ENCODE results near the gene DTD2.

DNA sequence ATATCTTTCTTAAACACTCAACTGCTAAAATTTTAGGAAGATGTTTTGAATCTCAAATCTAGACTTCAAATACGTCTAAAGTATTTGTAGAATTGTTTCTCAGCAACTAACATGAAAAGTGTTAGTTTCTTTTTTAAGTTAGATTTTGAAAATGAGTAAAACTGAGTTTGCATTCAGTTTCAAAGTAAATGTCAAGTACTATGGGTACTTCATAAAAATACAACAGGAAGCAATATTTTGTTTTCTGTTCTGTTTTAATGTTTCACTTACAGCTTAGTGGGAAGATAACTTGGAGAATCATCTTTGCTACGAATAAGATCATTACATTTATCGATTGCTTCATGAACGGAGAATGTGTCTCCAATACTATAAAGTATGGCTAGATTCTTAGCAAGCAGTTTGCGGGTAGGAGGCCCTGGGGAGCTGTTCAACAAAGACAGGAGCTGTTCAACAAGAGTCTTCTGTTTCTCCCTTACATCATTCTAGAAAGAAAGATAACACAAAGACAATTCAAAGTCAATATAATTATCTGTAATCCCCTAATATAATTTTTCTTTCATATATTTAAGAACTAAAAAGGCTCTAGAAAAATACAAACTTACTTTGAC, 57.2 kb downstream of the DTD2 start:
- no peak for TF ChIP-seq CTCF (IDR thresholded peaks at IDR 0.05)
- no peak for TF ChIP-seq EP300 (IDR thresholded peaks at IDR 0.05; ENCODE audit: low read depth)
- TF ChIP-seq POLR2AphosphoS5 (IDR thresholded peaks at IDR 0.05), result no peak
- no peak for TF ChIP-seq POLR2A (IDR thresholded peaks at IDR 0.05)
